Activated T-helper 1 cell treated with Interleukin-2 at 50 U/mL for 16 hours (primary cell): ENCODE measurements around the gene STX18.
"Not testable (repeated sequence)": the region's sequence is repeated elsewhere in the genome, so short reads cannot be mapped to it uniquely, and the experiment has no call there.

Source experiments
- DNase-seq: peaks from one replicate; pipeline ENCODE4 v3.0.0-alpha.2; 2020; ENCODE audit warnings: low read depth

Gene STX18

DNA sequence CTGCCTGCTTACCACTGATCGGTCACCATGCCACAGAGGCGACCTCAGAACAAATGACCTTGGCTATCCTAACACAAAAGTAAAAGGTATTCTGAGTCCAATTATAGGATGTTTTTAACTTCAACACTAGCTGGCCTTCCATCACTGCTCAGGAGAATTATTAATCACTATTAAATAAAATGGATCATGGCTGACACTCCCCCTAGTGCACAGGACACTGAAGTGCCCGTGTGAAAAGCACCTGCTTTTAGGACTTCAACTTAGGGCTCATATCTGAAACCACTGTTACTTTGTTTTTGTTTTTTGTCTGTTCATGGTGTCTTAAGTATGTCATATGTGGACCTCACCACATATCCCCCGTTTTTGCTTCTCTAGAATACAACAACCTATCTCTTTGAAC, 33.9 kb downstream of the STX18 start:
- DNase-seq = no peak

DNA sequence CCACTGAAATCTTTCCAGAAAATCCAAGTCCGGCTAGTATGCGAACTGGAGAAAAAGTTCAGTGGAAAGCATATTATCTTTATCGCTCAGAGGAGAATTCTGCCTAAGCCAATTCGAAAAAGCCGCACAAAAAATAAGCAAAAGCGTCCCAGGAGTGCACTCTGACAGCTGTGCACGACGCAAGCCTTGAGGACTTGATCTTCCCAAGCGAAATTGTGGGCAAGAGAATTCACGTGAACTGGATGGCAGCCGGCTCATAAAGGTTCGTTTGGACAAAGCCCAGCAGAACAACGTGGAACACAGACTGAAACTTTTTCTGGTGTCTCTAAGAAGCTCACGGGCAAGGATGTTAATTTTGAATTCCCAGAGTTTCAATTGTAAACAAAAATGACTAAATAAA, 34.4 kb downstream of the STX18 start:
- no peak for DNase-seq

DNA sequence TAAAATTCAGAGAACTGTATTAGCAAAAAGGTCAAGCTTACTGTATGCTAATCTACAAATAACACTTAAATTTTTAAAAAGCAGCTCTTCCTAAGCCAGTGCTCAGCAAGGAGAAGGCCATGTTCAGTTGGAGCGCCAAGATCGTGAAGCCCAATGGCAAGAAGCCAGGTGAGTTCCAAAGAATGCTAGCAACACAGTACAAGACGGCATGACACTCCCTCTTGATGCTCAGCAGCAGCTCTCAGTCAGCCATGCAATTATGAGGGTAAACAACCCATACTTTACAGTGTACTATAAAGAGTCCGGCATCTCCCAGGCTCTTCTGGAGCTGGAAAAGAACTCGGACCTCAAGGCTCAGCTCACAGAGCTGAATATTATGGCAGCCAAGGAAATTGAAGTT, 34.9 kb downstream of the STX18 start:
- DNase-seq = no peak

DNA sequence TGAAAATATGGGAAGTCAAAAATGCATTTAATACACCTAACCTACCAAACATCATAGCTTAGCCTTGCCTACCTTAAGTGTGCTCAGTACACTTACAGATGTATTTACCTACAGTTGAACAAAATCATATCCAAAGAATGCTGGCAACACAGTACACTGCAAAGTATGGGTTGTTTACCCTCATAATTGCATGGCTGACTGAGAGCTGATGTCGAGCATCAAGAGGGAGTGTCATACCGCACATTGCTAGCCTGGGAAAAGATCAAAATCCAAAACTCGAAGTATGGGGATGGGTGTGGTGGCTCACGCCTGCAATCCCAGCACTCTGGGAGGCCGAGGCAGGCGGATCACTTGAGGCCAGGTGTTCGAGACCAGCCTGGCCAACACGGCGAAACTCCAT, 36.6 kb downstream of the STX18 start:
- not testable (repeated sequence) for DNase-seq

DNA sequence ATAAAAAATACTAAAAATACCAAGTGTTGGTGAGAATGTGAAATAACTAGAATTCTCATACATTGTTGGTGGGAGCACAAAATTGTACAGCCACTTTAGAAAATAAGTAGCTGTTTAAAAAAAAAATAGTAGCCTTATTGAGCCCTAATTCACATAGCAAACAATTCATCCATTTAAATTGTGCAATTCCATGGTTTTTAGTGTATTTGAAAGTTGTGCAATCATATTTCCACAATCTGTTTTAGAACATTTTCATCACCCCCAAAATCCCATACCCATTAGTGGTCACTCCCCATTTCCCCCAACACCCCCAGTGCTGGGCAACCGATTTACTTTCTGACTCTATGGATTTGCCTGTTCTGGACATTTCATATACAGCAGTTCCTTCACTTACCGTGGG, 37.1 kb downstream of the STX18 start:
- DNase-seq = no peak

DNA sequence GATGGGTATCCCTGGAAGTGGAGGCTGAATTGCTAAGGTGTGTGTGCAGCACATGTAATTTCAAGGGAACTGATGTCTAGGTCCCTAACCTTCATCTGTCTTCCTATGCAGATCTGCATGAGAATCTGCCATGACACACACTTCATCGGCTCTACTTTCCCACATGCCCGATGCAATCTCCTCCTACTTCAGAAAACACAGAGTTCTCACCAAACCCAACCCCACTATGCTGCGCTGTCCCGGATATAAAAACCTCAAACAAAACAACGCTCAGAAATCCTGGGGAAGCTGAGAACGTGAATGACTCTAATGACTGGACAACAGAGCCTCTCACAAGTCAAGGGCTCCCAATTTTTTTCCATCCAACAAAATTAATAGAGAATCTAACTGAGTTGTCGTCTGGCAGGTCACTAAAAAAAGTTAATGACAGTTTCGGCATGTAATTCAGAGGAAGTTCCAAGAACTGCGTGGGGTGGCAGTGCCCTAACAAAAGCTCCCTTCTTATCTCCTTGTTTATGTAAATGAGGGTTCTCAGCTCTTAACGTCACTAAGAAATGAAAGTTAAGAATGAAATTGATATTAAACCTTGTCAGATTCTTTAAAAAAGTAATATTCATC, 39.0 kb downstream of the STX18 start:
- no peak for DNase-seq

DNA sequence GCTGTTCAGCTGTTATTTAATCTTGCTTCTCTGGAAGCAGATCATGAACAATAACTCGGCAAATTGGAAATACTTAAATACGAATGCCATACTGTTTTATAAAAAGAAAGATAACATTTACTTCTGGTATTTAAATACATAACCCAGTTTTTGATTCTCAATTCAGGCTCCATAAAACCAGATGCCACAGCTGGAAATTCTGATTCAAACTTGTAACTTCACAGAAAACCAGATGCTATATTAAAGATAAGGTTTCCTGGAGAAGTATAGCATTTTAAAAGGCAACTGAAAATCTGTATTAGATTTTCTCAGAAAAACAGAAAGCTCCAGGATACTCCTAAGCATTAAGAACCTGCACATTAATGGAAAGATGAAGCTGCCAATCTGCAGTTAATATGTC, 40.2 kb downstream of the STX18 start:
- DNase-seq = no peak

DNA sequence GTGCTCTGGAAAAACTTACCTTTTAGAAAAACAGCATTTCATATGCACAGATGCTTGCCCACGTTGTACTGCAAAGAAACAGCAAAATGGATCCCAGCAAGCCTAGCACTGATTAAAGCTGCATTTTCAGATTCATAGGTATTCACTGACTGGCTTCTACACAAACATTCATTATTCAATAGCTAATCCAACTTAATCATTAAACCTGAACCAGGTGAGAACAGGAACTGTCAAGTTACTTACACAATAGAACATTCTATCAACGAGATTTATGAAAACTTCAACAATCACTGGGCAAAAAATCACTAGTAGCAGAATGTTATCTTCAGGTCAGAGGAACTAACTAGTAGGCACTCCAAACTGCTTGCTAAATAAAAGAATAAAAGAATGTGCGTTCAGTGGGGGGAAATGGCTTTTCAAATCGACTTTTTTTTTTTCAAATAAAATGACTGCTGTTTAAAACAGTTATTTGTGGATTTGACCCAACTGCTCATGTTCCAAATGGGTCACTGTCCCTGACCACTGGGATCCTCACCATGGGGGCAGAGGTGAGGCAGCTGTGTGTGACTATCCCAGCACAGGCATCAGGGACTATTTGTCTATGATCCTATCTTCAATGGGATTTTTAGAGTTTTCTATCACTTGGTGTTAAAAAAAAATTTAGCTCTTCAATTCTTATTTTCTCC, 42.3 kb downstream of the STX18 start:
- no peak for DNase-seq

DNA sequence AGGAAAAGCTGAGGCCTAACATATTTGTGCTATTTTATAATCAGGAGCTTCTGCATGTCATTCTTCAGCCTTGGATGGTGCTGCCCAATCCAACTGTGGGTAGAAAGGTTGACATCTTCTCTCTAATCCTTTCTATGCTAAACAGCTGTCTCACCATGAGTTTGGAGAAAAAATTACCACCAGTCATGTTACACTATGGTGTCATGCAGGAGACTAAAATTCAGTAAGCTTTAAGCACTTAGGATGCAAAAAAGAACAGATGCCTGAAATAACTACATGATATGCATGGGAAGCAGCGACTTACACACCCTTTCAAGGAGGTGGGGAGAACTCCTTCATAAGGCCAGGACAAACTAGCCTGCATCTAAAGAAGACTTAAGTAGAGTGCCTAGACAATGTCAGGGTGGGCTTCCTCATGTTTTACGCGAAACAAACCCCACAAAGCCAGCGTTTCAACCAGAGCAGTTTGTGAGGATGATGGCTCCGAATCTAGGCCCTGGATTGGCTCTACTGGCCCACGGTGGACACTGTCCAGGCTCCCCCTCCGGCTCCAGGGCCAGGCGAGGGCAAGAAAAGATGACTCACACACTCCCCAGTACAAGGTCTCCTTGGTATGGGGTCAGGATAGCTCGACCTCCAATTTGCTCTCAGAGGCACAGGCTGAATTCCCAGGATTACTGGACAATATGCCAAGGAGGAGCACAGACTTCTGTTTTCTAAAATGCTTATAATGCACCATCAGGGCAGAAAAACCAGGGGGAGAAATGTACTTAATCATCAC, 45.1 kb downstream of the STX18 start:
- DNase-seq = no peak

DNA sequence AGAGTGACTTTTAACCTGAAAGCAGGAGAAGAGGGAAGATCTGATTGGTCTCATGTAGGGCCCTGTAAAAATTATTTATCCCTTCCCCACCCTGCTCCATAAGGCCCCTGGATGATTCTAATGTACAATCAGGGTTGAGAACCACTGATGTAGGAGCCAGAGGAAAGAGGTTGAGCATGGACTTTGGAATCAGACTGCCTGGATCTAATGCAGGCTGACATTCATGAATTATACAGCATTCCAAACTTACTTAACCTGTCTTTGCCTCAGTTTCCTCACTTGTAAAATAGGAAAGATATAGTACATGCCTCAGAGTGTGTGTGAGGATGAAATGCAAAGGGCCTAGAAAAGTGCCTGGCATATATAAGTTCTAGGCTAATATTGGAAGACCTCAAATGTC, 47.0 kb downstream of the STX18 start:
- no peak for DNase-seq

DNA sequence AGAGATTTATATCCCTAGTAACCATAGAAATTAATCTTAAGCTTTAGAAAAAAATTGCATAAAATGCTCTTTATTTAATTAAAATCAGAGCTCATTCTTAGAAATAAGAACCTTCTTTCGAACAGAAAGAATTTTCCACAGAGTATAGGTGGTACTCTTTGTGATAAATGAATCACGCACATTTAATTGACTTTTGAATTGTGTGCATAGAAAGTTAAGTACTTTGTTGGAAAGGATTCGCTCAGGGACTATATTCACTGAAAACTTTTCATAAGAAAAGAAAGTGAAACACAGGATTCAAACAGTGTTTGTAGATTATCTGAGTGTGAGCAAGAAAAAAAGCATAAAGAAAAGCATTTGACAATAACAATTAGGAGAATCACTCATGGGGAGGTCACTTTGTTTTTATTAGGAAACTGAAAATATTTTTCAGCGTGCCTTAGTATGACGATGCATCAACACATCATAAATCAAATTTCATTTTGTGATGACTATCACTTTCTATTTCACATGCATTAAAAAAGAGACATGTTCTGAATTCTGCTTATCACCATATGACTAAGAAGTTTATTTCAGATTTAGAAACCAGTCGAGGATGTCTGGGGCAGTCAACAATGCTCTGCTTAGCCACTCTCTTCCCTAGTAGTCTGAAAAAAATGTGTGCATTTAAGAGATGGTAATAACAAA, 49.5 kb downstream of the STX18 start:
- DNase-seq = no peak

DNA sequence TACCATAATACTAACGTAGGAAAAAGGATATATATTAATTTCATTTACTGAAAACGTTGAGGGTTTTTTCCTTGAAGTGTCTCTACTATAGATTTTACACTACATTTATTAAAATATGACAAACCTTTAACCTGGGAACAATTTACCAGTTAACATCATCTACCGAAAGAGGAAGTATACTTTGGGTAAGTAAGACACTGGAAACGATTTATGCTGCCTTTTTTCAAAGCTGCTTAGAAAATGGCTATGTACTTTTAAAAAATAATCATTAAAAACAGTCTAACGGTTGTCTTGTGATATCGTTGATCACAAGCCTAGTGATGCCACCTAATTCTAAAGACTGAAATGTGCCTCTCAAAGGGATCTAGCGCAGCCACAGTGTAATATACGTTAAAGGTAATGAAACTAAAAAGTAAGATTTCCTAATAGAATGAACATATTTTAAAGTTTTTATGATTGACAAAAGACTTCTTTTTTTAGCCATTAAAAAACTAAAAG, 50.4 kb downstream of the STX18 start:
- no peak for DNase-seq

DNA sequence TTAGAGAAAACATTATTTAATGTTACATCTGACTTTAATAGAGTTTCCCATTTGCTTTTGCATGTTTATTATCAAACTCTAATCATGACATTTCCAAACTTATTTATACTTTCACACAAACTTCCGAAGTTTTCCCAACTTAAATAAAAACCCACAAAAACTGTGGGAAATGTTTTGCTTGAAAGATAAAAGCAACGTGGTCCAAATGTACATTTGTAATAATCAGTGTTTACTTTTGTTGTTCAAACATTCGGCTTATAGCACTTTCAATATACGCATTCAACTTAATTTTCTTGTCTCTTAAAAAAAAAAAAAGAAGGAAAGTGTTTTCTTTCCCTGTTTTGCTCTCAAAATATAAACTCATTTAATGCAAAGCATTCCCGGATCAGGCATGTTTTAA, 51.0 kb downstream of the STX18 start:
- DNase-seq = no peak

DNA sequence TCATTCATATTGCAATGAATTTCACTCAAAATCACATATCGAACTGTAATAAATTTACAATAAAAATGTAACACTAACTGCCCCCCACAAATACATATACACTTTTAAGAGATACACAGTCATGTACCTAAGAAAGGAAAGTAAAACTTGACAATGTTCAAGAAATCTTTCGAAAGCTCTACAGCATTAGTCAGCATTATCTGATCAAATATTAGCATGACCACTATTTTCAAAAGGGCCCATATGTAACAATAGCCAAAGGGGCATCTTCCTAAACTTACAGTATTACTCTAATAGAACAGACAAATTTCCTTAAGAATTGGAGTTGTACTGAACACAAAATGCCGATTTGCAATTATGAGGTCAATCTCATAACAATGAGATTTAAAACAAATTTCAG, 51.8 kb downstream of the STX18 start:
- DNase-seq = no peak

DNA sequence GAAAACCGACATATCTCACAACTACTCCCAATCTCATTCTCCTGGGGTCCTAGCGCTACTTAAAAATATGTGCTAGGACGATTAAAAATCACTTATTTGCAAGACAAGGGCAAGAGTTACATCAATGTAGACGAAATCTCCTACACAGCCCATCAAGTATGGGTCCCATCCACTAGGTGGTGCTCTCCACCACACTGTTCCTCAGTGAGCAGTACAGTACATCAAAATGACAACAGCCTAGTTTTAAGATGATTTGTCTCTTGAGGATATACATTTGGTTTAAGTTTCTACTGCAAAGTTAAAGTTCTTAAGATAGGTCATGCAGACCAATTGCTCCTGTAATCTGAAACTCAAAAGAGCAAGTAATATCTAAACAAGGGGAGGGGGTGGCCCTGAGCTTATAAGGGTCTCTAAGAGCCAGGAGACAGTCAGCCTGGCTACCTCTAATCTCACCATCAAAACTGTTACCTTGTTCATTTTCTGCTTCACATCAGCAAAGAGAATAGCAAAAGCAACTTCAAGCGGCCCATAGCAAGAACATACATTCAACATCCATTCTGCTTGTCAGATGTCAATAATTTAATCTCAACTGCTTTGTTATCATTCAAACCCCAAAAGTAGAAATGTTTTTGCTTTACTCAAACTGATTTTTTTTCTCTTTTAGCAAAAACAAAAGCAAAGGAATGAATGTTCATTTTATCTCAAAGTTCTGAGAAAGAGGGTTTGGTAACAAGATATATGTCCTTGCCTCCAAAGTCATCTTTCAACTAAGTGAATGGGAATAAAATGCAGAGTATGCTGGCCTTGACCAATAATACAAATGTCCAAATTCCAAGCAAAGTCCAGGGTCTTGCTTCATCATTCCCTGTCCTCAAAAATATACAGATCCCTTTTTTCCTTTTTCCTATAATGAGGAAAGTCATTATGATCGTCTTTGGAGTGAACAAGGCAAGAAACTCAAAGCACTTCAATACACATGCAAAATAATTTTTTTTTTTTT, 53.1 kb downstream of the STX18 start:
- DNase-seq = peak; percentile 29

DNA sequence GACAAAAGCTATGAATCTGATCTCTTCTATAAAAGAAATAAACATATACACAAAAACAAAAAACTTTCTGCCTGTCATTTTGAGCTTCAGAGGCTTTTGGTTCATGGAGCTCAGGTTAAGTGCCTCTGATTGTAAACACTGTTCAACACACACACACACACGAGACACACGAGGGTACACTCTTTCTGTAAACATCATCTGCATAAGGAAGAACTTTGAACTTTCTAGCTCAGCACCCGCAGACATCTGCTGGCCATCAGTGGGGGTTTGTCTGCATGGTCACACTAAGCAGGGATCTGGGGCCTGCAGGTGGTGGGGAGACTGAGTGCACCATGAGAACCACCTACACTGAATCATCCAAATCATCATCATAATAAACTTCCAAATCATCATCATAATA, 54.9 kb downstream of the STX18 start:
- no peak for DNase-seq

DNA sequence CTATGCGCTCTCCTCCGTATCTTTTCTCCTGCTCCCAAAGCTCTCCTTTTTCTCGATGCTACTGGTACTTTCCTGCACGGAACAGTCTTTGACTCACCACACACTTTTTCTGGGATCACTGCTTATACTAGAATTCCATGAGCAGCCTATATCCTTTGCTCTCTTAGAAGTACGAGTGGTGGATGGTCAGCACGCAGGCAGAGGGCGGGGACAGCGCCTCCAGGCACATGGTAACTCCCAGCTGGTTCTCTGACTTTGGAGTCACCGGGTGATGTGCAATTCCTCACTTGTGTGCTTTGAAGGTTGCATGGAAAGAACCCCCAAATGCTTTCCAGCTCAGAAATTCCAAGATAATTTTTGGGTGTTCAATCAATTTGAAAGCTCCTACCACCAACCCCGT, 56.0 kb downstream of the STX18 start:
- no peak for DNase-seq

DNA sequence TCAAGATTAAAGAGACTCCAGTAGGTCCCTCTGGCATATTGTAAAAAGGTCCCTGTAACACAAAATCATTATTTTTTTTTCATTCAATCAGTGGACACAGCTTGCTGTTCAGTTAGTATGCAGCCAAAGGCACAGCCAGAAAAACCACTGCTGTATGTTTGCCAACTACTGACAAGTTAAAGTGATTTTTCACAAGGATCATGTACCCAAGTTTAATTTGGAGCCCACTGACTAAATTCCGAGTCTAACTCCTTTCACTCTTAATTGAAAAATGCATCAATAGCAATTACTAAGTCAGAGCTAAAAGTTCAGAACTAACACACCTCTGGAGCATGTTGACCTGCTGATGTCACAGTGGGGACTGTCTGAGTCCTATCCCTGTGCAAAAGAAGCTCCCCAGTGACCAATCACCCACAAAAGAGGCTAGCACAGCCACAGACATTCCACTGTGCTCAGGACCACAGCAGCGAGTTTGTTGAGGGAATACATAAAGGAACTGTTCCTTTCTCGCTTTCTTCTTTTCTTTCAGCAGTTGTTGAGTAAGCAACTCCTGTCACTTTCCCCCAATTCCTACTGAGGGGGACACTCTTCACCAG, 60.4 kb downstream of the STX18 start:
- no peak for DNase-seq

DNA sequence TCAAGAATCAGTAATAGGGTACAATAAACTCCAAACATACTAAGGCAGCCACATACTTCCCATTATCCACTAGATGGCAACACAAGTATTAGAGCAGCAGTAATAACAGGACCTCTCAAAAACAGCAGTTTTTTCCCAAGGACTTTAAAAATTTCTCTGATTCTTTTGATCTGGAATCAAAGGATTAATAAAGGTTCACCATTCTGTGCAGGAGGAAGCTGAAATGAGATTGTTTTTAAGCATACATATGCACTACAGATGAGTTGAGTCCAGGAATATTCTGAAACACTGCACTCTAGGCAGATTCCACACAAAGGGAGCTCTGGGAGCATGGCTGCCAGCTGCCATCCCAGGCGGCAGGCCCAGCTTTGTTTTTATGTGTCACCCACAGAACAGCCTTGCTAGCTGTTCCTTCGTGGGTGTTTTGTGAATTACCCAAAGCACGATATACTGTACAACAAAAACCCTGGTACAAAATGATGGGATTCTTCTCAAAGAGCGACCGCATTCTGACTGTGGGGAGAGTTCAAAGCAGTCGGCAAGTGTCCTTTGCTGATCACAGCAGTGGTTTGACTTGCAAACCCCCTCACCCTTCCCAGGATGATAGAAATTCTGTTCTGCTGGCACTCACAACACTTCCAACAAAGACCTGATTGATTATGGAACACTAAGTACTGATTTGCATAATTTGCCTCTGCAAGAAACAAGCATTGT, 61.0 kb downstream of the STX18 start:
- DNase-seq = no peak

DNA sequence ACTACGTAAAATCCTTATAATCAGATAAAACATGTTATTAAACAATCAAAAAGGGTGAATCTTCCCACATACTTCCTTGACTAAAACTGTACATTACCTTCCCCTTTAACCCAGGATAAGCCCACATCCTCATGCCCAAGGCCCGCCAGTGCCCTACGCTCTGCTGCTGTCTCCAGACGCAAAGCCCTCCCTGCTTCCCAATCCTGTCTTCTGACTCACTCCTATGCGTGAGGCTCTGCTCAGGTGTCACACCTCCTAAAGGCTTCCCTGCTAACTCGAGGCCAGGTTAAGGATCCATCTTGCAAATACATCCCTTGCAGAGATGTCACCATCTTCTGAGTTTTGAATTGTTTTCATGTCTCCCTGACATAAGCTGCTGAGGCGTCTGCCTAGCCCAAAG, 61.6 kb downstream of the STX18 start:
- DNase-seq = no peak
